Transverse colon (tissue), 4 donors: ENCODE results near the gene CCDC85C. TPM values are rescaled to one million over a fixed set of nuclear protein-coding genes. Genes with fewer than 3 reads are reported as not detected.

Experiments
- DNase-seq: peaks from one replicate; pipeline ENCODE4 v3.0.0-alpha.2; 2019
- H3K27ac ChIP-seq, 4 donors: fragments of 200-600 bp; sonication (generic); 2 replicates each; pipeline ENCODE4 v1.5.1; 2016 to 2018; ENCODE audit warnings: inconsistent platforms in 4 of 4
- H3K27me3 ChIP-seq: fragments of 200-600 bp; sonication (generic); 2 replicates; pipeline ENCODE4 v1.5.1; 2017; ENCODE audit warnings: inconsistent platforms
- H3K36me3 ChIP-seq, 4 donors: fragments of 200-600 bp; sonication (generic); 2 replicates each; pipeline ENCODE4 v1.5.1; 2017 to 2019; ENCODE audit warnings: inconsistent platforms in 4 of 4
- H3K4me1 ChIP-seq, 4 donors: fragments of 200-600 bp; sonication (generic); 2 replicates each; pipeline ENCODE4 v1.5.1; 2017 to 2020; ENCODE audit warnings: inconsistent platforms in 4 of 4
- H3K4me3 ChIP-seq, 4 donors: fragments of 200-600 bp; sonication (generic); 1 replicate in 1 of 4; 2 replicates in 3 of 4; pipeline versions ENCODE4 v1.5.1 to v1.6.1; 2017 to 2019; ENCODE audit warnings: inconsistent platforms in 4 of 4
- H3K9me3 ChIP-seq, 2 donors: fragments of 200-600 bp; sonication (generic); 2 replicates each; pipeline ENCODE4 v1.5.1; 2017 to 2019; ENCODE audit warnings: inconsistent platforms in 2 of 2
- EP300 ChIP-seq: sonication (generic); formaldehyde crosslinking; IDR thresholded peaks from one replicate; pipeline ENCODE4 v1.6.1; 2017; ENCODE audit warnings: antibody characterized with exemption, low read depth
- POLR2A ChIP-seq: fragments of 450-650 bp; IDR thresholded peaks from one replicate; pipeline ENCODE4 v1.6.1; 2016; ENCODE audit warnings: antibody characterized with exemption, mild to moderate bottlenecking, moderate library complexity
- POLR2AphosphoS5 ChIP-seq, 3 donors: sonication (generic); formaldehyde crosslinking; IDR thresholded peaks; one replicate each; pipeline ENCODE4 v1.6.1; 2016; ENCODE audit warnings: antibody characterized with exemption in 3 of 3
- WGBS, 2 donors: methylation state at CpG; one replicate each; pipeline ENCODE4 v1.1.5; 2018; ENCODE audit warnings: low coverage in 1 of 2; 5-methylcytosine and 5-hydroxymethylcytosine counted together
- in situ Hi-C, 4 donors: fragments of 200-750 bp; cut with MboI; loops; one replicate each; pipeline versions ENCODE4 v1.15.0 to v1.15.1; 2017; ENCODE audit warnings: low sequenced_read_pairs in 3 of 4, low pct_ligation_motif_present in 1 of 4, low pct_unique_long_range_greater_than_20kb in 1 of 4
- intact Hi-C: fragments of 100-400 bp; cut with DNase I; formaldehyde crosslinking; loops from one replicate; pipeline ENCODE4 v1.15.1; 2023; ENCODE audit warnings: low total_unique reads
- total RNA-seq, 4 donors: library from RNA; depleted of rRNA; stranded (reverse); fragments of >200 nt; gene quantifications; one replicate each; pipeline ENCODE4 v1.1.0, GENCODE V29; 2016
- TF ChIP-seq, protein P1 (sequence below), 5 experiments: fragments of 200-600 bp in 3 of 5; fragments of 450-650 bp in 2 of 5; sonication (generic) in 3 of 5; IDR thresholded peaks; 1 replicate in 2 of 5; 2 replicates in 3 of 5; pipeline ENCODE4 v1.5.1; 2016 to 2017; ENCODE audit warnings: antibody characterized with exemption in 5 of 5, inconsistent platforms in 3 of 5, mild to moderate bottlenecking in 2 of 5, moderate library complexity in 1 of 5

The CCDC85C gene
- total RNA-seq, 4 donors from 2014 or later = 19.3 to 55.4 (median 45.7) TPM

DNA sequence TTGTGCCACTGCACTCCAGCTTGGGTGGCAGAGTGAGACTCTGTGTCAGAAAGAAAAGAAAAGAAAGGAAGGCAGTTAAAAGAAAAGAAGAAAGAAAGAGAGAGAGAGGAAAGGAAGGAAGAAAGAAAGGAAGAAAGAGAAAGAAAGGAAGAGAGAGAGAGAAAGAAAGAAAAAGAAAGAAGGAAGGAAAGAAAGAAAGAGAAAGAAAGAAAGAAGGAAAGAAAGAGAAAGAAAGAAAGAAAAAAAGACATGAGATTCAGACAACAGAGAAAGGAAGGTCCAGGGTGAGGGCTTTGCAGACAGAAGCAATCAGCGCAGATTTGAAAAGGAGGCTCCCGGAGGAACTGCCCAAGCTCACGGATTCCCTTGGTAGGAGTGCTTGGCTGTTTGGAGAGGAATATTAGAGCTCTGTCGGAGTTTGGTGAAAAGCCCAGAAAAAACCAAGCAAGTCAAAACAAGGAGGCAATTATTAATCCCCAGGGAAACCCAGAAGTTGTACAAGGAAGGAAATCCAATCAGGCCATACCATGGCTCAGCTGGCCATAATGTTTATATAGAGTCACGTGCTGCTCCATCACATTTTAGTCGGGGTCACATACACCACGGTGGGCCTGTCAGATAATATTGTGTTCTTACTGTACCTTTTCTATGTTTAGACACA lies 11.6 kb upstream of the CCDC85C start:
- in situ Hi-C loops = loop anchor here in 2 of 4 donors (5.0 to 25.0 kb wide), 2 partner anchors 93 to 103 kb away; no protein-coding TSS in a partner anchor

DNA sequence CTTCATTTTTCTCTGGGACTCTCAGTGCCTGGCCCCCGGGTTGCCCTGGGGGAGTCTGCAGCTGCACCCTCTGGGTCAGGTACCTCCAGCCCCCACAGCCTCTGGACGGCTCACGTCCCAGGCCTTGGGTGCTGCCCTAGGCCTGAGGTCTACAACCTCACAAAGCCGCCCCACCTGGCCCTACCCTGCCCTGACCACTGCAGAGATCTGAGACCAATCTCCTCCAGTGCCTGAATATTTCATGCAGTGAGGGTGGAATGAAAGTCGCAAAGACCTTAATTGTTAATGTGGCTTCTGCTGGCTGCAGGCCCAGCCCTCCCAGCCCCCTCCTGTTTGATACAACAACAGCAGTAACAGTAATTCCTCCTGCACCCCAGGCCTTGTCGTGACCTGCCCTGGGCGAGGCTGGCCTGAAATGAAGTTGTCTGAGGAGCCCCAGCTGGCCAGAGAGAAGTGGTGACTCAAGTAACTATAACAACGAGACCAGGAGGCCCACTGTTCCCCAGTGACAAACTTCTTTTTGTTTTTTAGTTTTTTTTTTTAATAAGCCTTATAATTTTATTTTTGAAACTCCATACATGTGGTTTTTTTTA lies 8.8 kb upstream of the CCDC85C start:
- Histone ChIP-seq H3K4me3 (no peak overlapping the region), H3K4me1 (peaks cover 0 to 20% (median 7%) of the 10 kb centered on the region in 4 donors), H3K36me3 (no peaks in the 10 kb centered on the region), H3K27me3 (peaks cover 3% of the 10 kb centered on the region), H3K9me3 (no peaks in the 10 kb centered on the region), H3K27ac (no peak overlapping the region)
- in situ Hi-C loops (loop anchor here in 1 of 4 donors (25.0 kb wide), 1 partner anchor 101 kb away; no protein-coding TSS in a partner anchor), intact Hi-C loops (no loop called here)
- TF ChIP-seq EP300 (no peak), POLR2A (no peak), POLR2AphosphoS5 (IDR thresholded peaks at IDR 0.05) (no peak)
- TF ChIP-seq, protein P1, sequence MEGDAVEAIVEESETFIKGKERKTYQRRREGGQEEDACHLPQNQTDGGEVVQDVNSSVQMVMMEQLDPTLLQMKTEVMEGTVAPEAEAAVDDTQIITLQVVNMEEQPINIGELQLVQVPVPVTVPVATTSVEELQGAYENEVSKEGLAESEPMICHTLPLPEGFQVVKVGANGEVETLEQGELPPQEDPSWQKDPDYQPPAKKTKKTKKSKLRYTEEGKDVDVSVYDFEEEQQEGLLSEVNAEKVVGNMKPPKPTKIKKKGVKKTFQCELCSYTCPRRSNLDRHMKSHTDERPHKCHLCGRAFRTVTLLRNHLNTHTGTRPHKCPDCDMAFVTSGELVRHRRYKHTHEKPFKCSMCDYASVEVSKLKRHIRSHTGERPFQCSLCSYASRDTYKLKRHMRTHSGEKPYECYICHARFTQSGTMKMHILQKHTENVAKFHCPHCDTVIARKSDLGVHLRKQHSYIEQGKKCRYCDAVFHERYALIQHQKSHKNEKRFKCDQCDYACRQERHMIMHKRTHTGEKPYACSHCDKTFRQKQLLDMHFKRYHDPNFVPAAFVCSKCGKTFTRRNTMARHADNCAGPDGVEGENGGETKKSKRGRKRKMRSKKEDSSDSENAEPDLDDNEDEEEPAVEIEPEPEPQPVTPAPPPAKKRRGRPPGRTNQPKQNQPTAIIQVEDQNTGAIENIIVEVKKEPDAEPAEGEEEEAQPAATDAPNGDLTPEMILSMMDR (IDR thresholded peaks at IDR 0.05) = no peak
- WGBS, 2 donors = 72% methylated on average over 8 of the region's 8 CpGs; no CpG with 5 or more reads in 1 of the 2 donors
- DNase-seq = no peak

More for the DNA sequence above, 11.6 kb upstream of the CCDC85C start:
- Histone ChIP-seq H3K4me3 (no peak overlapping the region), H3K4me1 (peaks cover 0 to 20% (median 7%) of the 10 kb centered on the region in 4 donors), H3K27me3 (peaks cover 3% of the 10 kb centered on the region), H3K36me3 (no peaks in the 10 kb centered on the region), H3K27ac (no peak overlapping the region), H3K9me3 (no peaks in the 10 kb centered on the region)
- no peak for DNase-seq
- 49 to 54% methylated on average over 6 to 7 of the region's 7 CpGs for WGBS, 2 donors
- TF ChIP-seq EP300 (no peak), POLR2AphosphoS5 (IDR thresholded peaks at IDR 0.05) (no peak), POLR2A (no peak)
- TF ChIP-seq, protein P1 (IDR thresholded peaks at IDR 0.05) = no peak
- intact Hi-C loops = no loop called here

DNA sequence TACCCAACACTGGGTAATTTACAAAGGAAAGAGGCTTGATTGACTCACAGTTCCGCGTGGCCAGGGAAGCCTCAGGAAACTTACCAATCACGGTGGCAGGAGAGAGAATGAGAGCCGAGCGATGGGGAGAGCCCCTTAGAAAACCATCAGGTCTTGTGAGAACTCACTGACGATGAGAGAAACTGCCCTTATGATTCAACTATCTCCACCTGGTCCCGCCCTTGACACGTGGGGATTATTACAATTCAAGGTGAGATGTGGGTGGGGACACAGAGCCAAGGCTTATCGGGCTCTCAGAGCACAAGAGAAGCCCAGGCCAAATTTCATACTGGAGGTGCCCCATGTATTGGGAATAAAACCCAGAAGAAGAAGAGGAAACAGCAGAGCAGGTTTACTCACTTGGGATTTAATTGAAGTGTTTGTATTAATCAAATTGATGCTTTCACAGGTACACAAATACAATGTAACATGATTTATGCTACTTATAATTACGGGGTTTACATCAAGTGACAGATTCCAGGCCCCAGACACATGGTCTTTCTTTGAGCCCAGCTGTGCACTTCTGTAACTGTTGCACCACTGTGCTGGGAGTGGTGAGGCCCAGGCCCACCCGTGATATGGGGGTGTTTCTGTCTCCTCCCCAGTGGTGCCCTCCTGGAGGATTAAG lies 8.2 kb upstream of the CCDC85C start:
- no peaks in the 10 kb centered on the region for H3K36me3 ChIP-seq
- peak overlapping the region in 2 of 4 donors; percentile 24 to 30 for H3K27ac ChIP-seq
- no peak for TF ChIP-seq POLR2A
- peaks cover 0 to 20% (median 7%) of the 10 kb centered on the region in 4 donors for H3K4me1 ChIP-seq
- 46 to 62% methylated on average over 8 to 11 of the region's 11 CpGs for WGBS, 2 donors
- intact Hi-C loops = no loop called here
- in situ Hi-C loops = loop anchor here in 1 of 4 donors (25.0 kb wide), 1 partner anchor 100 kb away; no protein-coding TSS in a partner anchor
- H3K4me3 ChIP-seq = no peak overlapping the region
- no peaks in the 10 kb centered on the region for H3K9me3 ChIP-seq
- peak; percentile 59 for DNase-seq
- H3K27me3 ChIP-seq = peaks cover 3% of the 10 kb centered on the region

DNA sequence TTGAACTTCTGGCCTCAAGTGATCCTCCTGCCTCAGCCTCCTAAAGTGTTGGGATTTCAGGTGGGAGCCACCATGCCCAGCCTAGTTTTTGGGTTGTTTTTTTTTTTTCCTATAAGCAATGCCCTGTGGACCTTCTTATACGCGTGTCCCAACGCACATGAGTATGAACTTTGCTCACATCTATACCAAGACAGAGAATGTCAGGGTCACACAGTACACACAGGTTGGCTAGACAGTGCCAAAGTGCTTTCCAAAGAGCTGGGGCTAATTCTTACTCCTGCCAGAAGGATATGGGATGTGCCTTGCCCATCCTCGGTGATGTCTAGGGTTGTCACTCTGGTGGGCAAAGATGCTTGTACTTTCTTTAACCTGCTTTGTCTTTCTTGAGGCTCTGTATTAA lies 7.6 kb upstream of the CCDC85C start:
- in situ Hi-C loops = loop anchor here in 1 of 4 donors (25.0 kb wide), 1 partner anchor 99 kb away; no protein-coding TSS in a partner anchor
- Histone ChIP-seq H3K4me1 (peaks cover 0 to 20% (median 7%) of the 10 kb centered on the region in 4 donors), H3K27me3 (peaks cover 2% of the 10 kb centered on the region), H3K36me3 (no peaks in the 10 kb centered on the region), H3K27ac (peak overlapping the region in 2 of 4 donors; percentile 24 to 30), H3K9me3 (no peaks in the 10 kb centered on the region), H3K4me3 (no peak overlapping the region)
- TF ChIP-seq POLR2A (no peak), POLR2AphosphoS5 (IDR thresholded peaks at IDR 0.05) (no peak), EP300 (no peak)
- TF ChIP-seq, protein P1 (IDR thresholded peaks at IDR 0.05) = no peak
- 90 to 93% methylated on average over 4 of the region's 4 CpGs for WGBS, 2 donors
- DNase-seq = no peak
- intact Hi-C loops = no loop called here
